ENCODE measurements around the gene WDPCP.

DNA sequence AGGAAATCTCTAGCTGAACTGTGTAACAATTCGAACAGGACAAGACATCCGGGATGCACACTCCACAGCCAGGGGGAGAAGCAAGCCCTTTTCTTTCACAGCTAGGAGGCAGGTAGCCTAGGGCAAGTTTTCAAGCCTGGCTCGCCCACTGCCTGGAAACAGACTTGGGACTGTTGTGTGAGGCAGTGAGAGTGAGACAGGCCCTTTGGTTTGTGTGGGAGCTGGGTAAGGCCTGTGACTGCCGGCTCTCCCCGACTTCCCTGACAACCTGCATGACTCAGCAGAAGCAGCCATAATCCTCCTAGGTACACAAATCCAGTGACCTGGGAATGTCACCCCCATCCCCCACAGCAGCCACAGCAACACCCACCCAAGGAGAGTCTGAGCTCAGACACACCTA is 179.7 kb downstream of the WDPCP start:
- TF ChIP-seq, protein P1, sequence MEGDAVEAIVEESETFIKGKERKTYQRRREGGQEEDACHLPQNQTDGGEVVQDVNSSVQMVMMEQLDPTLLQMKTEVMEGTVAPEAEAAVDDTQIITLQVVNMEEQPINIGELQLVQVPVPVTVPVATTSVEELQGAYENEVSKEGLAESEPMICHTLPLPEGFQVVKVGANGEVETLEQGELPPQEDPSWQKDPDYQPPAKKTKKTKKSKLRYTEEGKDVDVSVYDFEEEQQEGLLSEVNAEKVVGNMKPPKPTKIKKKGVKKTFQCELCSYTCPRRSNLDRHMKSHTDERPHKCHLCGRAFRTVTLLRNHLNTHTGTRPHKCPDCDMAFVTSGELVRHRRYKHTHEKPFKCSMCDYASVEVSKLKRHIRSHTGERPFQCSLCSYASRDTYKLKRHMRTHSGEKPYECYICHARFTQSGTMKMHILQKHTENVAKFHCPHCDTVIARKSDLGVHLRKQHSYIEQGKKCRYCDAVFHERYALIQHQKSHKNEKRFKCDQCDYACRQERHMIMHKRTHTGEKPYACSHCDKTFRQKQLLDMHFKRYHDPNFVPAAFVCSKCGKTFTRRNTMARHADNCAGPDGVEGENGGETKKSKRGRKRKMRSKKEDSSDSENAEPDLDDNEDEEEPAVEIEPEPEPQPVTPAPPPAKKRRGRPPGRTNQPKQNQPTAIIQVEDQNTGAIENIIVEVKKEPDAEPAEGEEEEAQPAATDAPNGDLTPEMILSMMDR (IDR thresholded peaks at IDR 0.05; ENCODE audit: low read depth, low read length, poor library complexity, severe bottlenecking) = no peak
- TF ChIP-seq EZH2phosphoT487 (IDR thresholded peaks at IDR 0.05; ENCODE audit: borderline replicate concordance, low read length) = no peak
